ENCODE results near the gene UGT8. TPM values are rescaled to one million over a fixed set of nuclear protein-coding genes. Genes with fewer than 3 reads are reported as not detected.
A peak's percentile ranks its signal among the peaks of the same experiment; 100 is the strongest.
"Not testable (repeated sequence)": the region's sequence is repeated elsewhere in the genome, so short reads cannot be mapped to it uniquely, and the experiment has no call there.

UGT8 gene
- polyA plus RNA-seq, 1 experiment: not detected

DNA sequence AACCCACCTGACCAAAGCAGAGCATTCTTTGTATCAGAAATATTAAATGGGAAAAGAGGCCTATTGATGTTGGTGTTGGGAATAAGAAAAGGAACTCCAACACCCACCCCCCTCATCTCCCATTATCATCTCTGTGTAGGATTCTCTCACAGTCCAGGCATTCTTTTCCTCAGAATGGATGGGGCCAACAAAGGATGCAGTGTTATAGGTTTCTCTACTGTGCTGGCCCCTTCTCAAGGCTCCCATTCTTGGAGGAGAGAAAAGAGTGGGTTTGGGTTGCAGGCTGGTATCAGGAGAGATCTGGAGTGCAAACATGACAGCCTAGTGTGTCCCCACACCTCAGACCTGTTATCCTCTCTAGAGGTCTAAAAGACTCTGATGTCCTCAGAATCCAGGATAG lies 59.6 kb downstream of the UGT8 start:
- CTCF ChIA-PET: interaction anchor here (1.2 to 2.7 kb wide), 3 partner anchors 8 to 271 kb away, joined by 7 to 15 read pairs (median 9); no protein-coding TSS in a partner anchor

DNA sequence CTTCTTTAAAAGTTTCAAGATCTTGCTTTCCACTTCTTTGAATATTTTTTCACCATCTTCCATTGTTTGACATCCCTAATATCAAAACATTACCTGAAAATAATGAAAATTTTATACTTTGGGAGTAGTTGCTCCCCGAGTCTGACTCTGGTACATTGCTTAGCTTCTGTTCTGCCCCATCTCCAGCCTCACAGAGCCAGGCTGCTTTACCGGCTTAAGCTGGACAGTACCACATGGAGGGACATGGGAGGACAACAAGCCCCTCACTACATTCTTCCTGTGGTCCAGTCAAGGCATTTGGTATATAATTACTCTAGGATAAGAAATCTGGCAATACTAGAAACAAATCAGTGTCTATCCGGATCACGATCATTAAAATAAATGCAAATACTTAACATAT lies 60.2 kb downstream of the UGT8 start:
- TF ChIP-seq, protein P1, sequence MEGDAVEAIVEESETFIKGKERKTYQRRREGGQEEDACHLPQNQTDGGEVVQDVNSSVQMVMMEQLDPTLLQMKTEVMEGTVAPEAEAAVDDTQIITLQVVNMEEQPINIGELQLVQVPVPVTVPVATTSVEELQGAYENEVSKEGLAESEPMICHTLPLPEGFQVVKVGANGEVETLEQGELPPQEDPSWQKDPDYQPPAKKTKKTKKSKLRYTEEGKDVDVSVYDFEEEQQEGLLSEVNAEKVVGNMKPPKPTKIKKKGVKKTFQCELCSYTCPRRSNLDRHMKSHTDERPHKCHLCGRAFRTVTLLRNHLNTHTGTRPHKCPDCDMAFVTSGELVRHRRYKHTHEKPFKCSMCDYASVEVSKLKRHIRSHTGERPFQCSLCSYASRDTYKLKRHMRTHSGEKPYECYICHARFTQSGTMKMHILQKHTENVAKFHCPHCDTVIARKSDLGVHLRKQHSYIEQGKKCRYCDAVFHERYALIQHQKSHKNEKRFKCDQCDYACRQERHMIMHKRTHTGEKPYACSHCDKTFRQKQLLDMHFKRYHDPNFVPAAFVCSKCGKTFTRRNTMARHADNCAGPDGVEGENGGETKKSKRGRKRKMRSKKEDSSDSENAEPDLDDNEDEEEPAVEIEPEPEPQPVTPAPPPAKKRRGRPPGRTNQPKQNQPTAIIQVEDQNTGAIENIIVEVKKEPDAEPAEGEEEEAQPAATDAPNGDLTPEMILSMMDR (IDR thresholded peaks at IDR 0.05; ENCODE audit: low read depth, low read length): no peak
- no peak overlapping the region for H3K4me3 ChIP-seq (ENCODE audit: low read depth, low read length)
- POLR2A ChIA-PET: no interaction called here
- DNase-seq (ENCODE audit: low read depth, low spot score): no peak
- H3K27ac ChIP-seq (ENCODE audit: low read depth, low read length): no peak overlapping the region
- no peaks in the 10 kb centered on the region for H3K27me3 ChIP-seq (ENCODE audit: control insufficient read depth, insufficient read depth, low read length)
- no peaks in the 10 kb centered on the region for H3K9me3 ChIP-seq (ENCODE audit: control insufficient read depth, insufficient read depth, low read length)
- CTCF ChIA-PET: interaction anchor here (0.5 to 2.7 kb wide), 11 partner anchors 9 to 1263 kb away, joined by 3 to 15 read pairs (median 7); no protein-coding TSS in a partner anchor

More for the DNA sequence above, 59.6 kb downstream of the UGT8 start:
- TF ChIP-seq, protein P1 (IDR thresholded peaks at IDR 0.05; ENCODE audit: low read depth, low read length): no peak
- POLR2A ChIA-PET: no interaction called here
- Histone ChIP-seq H3K27me3 (ENCODE audit: control insufficient read depth, insufficient read depth, low read length) (no peaks in the 10 kb centered on the region), H3K4me3 (ENCODE audit: low read depth, low read length) (no peak overlapping the region), H3K9me3 (ENCODE audit: control insufficient read depth, insufficient read depth, low read length) (no peaks in the 10 kb centered on the region), H3K27ac (ENCODE audit: low read depth, low read length) (no peak overlapping the region)
- DNase-seq (ENCODE audit: low read depth, low spot score): no peak

DNA sequence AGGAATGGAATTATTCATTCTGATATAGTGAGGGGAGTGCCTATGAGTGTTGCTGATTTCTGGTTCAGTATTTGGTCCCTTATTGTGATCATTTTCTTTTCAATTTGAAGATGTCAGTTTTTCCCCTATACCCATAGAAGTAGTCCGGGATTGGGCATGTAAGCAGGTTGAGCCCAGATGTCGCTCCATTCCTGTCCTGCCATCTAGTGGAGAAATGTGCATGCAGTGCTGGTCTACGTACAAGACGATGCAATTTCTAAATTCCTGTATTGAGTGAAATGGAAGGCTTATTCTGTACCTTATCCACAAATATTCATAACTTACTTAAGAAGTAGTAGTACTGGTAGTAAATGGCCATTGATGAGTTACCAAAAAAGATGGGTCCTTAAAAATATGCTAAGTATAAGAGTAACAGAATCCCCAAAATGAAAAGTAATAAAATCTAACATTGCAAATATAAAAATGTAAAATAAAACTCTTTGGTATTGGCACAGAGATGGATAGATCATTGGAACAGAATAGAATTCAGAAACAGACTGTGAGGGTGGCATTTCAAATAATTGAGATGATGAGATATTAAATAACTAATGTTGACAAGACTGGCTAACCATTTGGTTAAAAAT lies 60.9 kb downstream of the UGT8 start:
- POLR2A ChIA-PET: no interaction called here

DNA sequence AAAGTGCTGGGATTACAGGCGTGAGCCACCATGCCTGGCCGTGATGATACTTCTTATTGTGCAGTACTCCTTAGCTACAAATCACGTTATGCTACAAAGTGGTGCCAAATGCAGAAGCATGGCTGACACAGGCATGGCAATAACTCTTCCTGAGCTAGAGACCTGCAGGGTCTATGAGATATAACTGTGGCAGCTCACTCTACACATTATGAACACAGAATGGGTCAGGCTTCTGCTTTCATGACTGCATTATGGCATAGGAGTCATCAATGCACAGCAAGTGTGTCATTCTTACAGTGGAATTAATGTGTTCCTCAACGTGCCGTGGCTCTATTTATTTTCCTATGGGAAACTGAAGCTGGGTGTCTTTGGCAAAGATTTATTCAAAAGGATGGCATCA lies 64.5 kb downstream of the UGT8 start:
- no peaks in the 10 kb centered on the region for H3K9me3 ChIP-seq (ENCODE audit: control insufficient read depth, insufficient read depth, low read length)
- H3K27me3 ChIP-seq (ENCODE audit: control insufficient read depth, insufficient read depth, low read length): no peaks in the 10 kb centered on the region
- no peak overlapping the region for H3K27ac ChIP-seq (ENCODE audit: low read depth, low read length)
- TF ChIP-seq, protein P1 (IDR thresholded peaks at IDR 0.05; ENCODE audit: low read depth, low read length): no peak
- CTCF ChIA-PET: interaction anchor here (0.6 to 1.0 kb wide), 2 partner anchors 278 to 1400 kb away, joined by 4 to 8 read pairs; no protein-coding TSS in a partner anchor
- POLR2A ChIA-PET: no interaction called here
- no peak overlapping the region for H3K4me3 ChIP-seq (ENCODE audit: low read depth, low read length)
- DNase-seq (ENCODE audit: low read depth, low spot score): no peak

More for the DNA sequence above, 60.9 kb downstream of the UGT8 start:
- TF ChIP-seq, protein P1 (IDR thresholded peaks at IDR 0.05; ENCODE audit: low read depth, low read length): peak; percentile 89
- peak; percentile 16 for DNase-seq (ENCODE audit: low read depth, low spot score)
- Histone ChIP-seq H3K9me3 (ENCODE audit: control insufficient read depth, insufficient read depth, low read length) (no peaks in the 10 kb centered on the region), H3K27me3 (ENCODE audit: control insufficient read depth, insufficient read depth, low read length) (no peaks in the 10 kb centered on the region), H3K4me3 (ENCODE audit: low read depth, low read length) (no peak overlapping the region), H3K27ac (ENCODE audit: low read depth, low read length) (no peak overlapping the region)
- CTCF ChIA-PET: interaction anchor here (0.6 to 2.7 kb wide), 10 partner anchors 9 to 1263 kb away, joined by 3 to 15 read pairs (median 8); no protein-coding TSS in a partner anchor

DNA sequence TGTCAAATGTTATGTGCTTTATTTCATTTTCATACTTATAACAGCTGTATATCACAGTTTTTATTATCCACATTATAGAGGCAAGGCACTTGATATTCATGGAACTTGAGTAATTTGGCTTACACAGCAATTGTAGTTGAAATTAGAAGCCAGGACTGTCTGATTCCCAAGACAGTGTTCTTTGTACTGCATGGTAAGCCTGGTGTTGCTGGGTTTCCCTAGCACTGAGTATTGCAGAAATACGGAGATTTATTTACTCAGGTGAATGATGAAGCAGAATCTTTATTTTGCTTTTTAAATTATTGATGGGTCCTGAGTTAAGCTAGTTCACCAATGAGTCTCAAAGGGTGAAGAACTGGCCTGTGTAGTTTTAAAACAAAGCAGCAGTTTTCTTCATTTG lies 70.0 kb downstream of the UGT8 start:
- no peak for DNase-seq (ENCODE audit: low read depth, low spot score)
- Histone ChIP-seq H3K27ac (ENCODE audit: low read depth, low read length) (no peak overlapping the region), H3K27me3 (ENCODE audit: control insufficient read depth, insufficient read depth, low read length) (peaks cover 2% of the 10 kb centered on the region), H3K4me3 (ENCODE audit: low read depth, low read length) (no peak overlapping the region), H3K9me3 (ENCODE audit: control insufficient read depth, insufficient read depth, low read length) (no peaks in the 10 kb centered on the region)
- ChIA-PET POLR2A (no interaction called here), CTCF (interaction anchor here (1.5 kb wide), 1 partner anchor 9 kb away, joined by 9 read pairs; no protein-coding TSS in a partner anchor)
- TF ChIP-seq, protein P1 (IDR thresholded peaks at IDR 0.05; ENCODE audit: low read depth, low read length): no peak

DNA sequence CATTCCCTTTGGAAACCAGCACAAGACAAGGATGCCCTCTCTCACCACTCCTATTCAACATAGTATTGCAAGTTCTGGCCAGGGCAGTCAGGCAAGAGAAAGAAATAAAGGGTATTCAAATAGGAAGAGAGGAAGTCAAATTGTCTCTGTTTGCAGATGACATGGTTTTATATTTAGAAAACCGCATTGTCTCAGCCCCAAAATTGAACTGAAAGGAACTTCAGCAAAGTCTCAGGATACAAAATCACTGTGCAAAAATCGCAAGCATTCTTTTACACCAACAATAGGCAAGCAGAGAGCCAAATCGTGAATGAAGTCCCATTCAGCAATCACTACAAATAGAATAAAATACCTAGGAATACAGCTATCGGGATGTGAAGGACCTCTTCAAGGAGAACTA lies 72.1 kb downstream of the UGT8 start:
- H3K4me3 ChIP-seq (ENCODE audit: low read depth, low read length); DNase-seq (ENCODE audit: low read depth, low spot score); CTCF ChIA-PET; H3K27me3 ChIP-seq (ENCODE audit: control insufficient read depth, insufficient read depth, low read length); POLR2A ChIA-PET; H3K9me3 ChIP-seq (ENCODE audit: control insufficient read depth, insufficient read depth, low read length); H3K27ac ChIP-seq (ENCODE audit: low read depth, low read length): not testable (repeated sequence)

Data from AG04450 (cell line).